ENCODE data around the gene ATP2B2. TPM values are rescaled to one million over a fixed set of nuclear protein-coding genes. Genes with fewer than 3 reads are reported as not detected.
A peak's percentile ranks its signal among the peaks of the same experiment; 100 is the strongest.

ATP2B2 gene
- polyA plus RNA-seq, 3 donors: 0.41 to 0.74 (median 0.48) TPM

DNA sequence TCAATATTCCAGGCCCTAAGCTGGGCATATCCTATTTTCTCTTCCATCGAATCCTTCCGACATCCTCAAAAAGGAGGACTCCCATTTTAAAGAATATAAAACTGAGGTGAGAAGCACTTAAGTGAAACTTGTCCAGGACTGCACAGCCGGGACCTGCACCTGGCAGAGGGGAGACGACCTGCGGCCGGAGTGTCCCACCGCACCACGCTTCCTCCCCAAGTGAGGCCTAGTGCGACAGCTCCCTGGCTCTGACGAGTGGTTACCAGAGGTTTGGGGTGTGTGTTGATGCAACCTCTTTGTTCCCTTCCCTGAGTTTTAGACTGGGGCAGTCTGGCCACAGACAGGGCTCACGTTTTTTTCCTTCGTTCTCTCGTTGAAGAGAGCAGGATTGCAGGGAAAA is 24.9 kb upstream of the ATP2B2 start:
- no peak for DNase-seq

DNA sequence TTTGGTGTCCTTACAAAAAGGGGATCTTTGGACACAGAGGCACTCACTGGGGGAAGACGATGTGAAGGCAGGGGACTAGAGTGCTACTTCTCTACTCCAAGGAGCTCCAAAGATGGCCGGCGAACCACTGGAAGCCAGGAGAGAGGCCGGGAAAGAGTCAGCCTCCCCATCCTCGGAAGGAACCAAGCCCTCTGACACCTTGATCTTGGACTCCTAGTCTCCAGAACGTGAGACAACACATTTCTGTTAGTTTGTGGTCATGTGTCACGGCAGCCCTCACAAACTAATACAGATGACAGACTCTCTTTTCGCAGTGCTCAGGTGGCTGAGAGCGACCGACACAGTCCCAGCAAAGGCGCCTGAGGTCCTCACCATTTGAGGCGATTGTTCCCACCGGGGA is 24.4 kb upstream of the ATP2B2 start:
- no peak for DNase-seq

DNA sequence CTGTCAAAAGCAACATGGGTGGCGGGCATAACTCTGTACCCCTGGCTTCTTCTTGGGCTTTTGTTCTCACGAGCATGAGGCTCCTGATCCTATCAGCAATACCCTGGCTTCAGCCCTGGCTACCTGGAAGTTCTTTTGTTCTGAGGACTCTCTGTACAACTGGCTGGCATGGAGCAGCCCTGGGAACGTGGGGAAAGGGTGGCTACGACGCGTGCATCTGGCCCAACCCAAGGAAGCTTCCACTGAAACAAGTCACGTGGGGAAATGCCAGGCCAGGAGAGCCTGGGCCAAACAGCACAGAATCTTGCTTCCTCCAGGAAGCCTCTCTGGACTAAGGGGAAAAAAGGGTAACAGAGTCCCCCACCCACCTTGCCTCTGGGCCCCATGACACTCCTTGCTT is 22.7 kb upstream of the ATP2B2 start:
- no peak for DNase-seq

DNA sequence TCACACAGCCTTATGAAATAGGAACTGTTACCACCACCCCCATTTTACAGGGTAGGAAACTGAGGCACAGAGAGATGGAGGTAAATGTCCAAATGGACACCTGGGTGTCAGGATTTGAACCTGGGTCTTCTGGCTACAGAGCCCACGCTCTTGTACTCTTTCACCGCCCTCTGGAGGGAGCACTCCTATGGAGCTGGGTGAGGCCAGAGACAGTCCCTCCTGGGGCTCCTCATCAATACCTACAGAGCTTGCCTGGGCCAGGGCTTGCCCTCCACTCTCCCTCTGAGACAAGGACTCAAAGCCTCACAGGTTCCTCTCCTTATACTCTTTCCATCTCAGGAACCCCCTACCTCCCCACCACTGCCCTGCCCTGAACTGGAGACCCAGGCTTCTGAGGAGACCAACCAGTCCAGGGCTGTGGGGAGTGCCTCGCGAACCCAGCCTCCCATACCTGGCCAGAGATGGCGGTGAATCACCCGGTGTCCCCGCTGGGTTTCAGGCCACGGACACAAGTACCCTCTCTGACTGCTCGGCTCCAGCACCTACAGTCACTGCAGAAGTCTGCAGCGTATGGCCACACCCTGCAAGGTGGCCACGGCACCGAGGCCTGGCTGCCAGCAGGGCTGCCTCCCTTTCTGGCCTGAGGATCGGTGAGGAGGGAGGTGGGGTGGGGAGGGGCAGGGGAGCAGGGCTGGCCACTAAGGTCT is 22.1 kb upstream of the ATP2B2 start:
- DNase-seq: no peak

DNA sequence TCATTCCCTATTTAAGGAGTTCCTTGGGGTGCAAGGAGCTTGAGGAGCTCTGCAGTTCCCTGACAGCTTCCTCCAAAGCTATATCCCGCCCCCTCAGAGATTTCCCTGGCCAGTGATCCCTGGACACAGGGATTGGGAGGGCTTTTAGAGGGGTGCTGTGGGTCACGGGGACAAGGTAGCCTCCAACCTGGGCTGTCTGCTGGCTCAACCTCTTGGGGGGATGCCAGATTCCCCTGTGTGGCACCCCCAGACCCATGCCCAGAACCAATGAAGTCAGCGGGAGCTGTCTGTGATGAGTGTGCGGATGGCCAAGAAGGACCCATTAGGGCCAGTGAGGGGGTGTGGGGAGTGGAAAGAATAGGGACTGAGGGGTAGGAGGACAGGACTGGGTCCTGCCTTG is 21.0 kb upstream of the ATP2B2 start:
- DNase-seq: no peak

DNA sequence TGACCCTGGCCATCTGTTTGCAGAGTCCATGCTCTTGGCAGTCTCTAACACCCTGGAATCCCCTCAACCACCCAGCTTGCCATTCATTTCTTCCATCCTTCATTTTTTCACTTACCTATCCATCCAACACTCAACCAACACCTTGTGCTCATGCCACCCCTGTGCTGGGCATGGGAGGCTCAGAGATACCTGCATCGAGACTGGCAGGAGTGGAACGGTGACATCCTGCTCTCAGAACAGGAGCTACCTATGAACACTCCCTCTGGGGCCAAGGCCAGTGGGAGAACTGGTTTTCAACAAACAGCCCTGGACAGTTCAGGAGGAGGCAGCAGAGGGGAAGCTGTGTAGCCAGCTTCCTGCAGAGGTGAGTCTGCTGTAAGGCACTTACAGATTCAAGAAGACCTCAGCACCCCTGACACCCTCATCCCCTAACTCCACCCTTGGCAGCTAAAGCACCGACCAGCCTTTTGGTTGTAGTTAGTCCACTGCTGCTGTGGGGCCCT is 19.5 kb upstream of the ATP2B2 start:
- no peak for DNase-seq

DNA sequence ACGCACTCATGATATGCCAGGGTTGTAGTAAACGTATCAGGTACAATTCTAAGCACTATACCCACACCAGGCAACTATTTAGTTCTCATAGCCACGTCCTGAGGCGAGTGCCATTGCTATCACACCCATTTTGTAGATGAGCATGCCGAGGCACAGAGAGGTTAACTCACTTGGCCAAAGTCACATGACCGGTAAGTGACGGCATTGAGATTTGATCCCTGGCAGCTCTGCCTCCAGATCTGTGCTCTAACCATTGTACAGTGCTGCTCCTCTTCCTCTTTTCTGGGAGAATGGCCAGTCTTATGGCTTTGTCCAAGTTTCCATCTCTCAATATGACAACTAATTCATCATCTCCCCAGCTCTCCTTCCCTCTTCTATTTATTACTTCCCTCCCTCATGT is 18.9 kb upstream of the ATP2B2 start:
- no peak for DNase-seq

DNA sequence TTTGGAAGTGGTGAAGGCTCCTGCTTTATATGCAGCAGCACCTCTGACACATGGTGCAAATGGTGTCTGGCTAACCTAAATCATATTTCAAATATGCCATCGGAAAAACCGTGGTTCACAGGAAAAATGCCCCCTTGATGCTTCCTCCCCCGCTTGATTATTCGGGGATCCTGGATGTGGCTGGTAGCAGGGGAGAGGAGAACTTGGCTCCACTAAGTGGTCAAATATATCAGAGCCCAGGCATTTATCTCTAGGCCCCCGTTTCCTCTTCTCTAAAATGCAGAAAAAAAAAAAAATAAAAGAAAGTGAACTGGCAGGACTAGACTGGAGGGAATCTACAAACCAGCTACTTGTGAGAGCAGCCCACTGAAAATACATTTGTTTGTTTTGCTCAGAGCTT is 18.2 kb upstream of the ATP2B2 start:
- DNase-seq: no peak

DNA sequence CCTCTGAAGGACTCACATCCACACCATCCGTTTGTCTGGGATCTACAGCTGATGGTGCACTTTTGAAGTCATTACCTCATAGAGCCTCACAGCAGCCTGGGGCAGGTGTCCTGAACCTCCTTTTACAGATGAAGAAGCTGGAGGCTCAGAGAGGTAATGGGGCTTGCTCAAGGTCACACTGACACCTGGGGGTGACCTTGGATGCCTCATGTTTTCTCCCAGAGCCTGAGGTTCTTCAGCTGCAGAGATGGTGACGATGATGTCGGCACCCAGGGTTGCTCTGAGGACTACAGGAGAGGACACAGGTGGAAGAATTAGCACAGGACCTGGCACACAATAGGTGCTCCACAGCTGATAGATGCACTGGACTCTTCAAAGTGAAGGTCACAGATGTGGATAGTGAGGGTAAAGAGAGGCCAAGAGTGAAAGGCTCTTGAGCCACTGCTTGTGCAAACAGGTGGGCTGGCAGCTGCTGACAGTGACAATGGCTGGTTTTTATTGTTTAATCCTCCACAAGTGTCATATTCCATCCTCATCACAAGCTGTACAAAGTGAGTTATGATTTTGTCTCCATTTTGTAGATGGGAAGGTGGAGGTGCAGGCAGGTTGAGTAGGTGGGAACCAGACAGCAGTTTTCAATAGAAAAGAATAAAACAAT is 17.4 kb upstream of the ATP2B2 start:
- no peak for DNase-seq

DNA sequence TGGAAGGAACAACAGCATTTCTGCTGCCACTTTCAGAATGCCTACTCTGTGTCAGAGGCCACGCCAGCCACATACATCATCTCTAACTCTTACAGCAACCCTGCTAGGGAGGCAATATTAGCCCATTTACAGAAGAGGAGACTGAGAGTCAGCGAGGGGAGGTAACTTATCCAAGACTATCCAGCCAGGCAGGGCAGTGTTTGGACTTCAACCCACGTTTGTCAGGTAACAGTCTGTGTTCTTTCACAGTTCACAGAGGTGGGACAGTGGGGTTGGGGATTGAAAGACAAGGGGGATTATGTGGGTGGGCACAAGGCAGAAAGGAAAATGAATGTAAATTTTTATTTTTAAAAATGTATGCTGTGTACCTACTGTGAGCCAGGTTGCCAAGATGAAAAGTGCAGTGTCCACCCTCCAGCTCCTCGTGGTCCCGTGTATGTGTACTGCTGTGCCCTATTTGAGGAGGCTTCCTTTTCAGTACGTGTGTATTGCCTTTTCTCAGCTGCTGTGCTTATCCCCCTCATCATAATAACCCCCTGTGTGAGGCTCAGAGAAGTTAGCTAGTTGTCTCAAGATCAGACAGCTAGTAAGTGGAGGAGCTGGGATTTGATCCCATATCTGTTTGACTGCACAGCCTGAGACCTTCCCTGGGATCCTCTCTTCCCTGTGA is 16.5 kb upstream of the ATP2B2 start:
- no peak for DNase-seq

DNA sequence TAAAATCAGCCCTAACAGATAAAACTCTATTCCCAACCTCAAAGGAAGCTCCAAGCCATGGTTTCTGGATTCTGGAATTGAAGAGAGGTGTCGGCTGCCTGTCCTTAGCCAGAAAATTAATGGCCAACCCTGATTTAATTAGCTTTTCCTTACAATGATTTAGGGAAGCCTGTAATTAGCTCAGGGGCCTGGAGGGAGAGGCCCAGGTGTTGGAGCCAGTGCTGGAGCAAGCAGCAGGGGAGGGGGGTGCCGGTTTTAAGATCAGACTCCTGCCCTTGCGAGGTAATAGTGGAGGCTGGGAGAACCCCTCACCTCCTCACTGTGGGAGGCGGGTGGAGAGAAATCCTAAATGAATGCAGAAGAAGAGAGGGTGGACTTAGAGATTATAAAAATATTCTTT is 14.7 kb upstream of the ATP2B2 start:
- DNase-seq: peak; percentile 4

DNA sequence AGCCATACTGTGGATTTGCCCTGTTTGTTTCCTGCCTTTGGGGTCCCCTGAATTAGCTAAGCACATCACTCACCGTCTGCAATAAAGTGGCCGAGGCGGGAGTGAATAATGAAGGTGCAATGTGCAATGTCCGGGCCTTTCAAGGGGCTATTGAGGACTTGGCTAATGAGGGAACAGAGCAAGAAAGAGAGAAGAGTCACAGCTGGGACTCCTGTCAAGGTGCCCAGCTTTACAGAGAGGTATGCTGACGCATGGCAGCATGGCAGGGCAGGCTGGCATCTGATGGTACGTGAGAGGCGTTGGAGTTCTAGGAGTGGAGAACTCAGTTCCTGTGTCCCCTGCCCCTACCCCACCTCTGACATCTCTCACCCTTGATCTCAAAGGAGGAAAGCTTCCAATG is 13.8 kb upstream of the ATP2B2 start:
- DNase-seq: no peak

DNA sequence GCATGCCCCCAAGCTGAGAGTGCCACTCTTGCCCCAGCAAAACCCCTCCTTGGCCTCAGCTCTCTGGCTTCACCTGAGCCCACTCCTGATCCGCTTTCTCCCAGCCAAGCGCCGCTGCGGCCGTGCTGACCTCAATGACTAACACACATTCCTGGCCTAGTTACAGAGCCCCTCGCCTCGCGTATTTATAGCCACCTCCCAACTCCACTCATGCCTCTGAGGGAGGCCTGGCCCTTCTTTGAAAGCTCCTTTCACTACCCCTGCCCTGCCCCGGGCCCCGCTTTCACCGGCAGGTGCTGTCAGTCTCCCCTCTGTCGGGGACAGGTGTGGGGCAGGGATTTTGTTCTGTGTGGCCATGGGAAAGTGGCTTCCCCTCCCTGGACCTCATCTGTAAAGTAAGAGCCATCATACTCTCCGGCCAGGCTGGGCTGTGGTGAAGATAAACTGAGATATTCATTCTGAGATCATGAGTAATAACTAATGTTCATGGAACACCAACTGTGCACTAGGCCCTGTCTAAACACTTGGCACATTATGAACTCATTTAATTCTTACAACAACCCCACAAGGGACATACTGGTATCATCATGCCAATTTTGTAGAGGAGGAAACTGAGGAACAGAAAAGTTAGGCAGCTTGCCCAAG is 13.2 kb upstream of the ATP2B2 start:
- no peak for DNase-seq

DNA sequence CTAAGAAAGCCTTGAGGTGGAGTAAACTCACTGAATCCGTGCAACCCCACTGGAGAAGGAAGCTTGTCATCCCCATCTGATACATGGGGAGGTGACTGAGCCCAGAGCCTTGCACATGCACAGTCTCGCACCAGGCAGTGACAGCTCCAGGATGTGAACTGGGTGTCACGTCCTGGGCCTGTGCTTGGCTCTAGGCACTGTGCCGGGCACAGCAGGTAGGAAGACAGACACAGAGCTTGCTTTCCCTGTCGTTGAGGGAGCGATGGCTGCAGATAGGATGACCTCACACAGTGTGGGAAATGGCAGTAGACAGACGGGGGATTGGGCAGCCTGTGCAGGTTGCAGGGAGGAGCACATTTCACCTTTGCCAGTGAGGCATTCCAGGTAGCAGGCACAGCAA is 12.2 kb upstream of the ATP2B2 start:
- DNase-seq: no peak

DNA sequence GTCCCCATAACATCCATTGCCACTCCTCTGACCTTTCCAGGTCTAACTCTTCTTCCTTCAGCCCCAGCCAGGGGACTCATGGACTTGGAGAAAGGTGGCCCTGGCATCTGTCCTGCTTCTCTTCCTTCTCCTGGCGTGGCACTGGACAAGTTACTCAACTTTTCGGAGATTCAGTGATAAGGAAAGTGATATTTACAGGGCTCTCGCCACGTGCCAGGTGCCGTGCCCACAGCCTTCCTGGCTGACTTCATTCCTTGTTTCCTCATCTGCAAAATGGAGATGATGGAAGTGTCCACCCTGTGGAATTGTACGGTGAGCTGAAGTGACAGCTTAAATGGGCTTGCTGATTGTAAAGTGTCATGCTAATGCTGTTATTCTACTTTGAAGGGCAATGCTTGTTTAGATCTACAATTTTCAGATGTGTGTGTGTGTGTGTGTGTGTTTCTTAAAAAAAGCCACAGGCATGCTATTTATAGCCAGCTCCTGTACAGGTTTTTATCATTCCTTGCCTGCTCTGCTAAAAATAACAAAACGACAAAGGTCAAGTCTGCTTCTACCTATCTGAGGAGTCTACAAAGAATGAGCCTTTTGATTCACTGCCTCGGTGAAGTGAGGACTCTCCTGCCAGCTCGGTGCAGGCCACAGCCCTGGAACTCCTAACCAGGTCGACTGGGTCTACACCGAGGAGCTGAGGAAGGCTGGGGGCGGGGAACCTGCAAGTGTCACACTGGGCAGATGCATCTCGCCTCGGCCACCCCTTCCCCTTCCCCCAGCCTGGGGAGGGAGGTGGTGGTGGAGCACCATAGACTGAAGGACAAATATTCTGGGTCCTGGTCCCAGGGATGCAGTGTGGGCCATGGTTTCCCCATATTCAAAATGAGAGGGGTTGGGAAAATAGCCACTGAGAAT is 11.4 kb upstream of the ATP2B2 start:
- no peak for DNase-seq

DNA sequence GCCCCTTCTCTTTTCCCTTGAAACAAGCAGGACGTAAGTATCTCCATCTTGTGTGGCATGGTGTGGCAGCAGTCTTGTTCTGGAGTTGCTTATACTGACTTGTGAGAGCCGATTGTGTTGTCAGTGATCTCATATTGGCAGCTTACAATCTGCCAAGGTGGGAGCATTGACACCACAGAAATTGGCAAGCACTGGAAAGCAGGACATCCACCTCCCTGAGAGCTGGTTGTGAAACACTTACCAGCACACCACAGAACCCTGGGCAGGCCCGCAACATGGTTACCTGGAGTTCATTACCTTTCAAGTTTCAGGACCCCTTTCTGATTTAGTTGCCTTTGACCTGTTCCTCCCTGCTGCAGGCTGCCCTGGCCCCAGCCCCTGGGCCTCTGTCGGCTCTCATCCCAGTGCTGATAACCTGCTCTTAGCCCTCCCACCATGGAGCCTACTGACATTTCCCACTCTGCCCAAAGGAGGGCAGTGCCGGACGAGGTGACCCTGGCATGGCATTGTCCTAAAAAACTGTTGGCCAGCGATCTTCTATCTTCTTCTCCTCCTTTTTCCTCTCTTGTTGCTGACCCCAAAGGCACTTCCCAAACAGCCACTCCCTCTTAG is 10.6 kb upstream of the ATP2B2 start:
- DNase-seq: no peak

DNA sequence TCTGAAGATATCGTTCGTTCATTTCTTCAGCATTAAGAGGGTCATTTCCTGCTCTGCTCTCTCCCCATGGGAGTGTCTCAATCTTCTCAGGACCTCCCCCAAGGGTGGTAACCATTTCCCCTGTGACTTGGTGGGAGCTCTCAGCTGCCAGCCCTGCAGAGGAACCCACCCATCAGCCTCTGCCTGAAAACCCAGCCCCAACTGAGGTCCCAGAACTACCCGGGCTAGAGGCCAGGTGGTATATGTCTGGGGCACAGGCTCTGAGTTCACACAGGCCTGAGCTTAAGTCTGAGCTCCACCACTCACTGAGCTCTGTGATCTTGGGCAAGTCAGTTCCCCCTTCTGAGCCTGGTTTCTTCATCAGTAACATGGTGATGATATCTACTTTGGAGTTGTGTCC is 10.0 kb upstream of the ATP2B2 start:
- DNase-seq: no peak

DNA sequence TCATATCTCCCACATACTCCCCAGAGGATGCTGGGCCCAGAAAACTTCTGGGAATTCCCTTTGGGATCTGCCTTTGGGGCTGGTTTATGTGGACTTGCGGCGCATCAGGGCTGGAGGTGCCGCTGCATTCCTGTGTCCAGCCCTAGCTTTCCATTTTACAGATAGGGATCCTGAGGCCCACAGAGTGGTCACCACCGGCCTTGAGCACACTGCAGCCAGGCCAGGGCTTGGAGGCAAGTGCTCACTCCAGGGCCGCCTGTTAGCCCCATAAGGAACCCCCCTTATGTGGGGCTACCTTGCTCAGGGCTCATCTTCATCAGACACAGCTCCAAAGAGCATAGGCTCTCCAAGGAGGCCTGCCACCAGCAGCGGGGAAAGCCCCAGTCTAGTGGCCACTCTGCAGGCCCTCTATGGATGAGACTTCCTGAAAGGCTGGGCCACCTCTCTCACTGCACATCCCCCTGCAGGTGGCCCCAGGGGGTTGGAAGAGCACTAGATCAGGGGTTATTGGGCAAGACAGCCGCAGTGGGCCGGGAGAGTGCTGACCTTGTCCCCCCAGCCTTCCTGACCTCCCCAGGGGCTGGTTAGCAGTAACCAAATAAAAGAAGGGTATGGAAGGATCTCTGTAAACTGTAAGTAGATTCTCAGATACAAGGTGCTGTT is 9.2 kb upstream of the ATP2B2 start:
- no peak for DNase-seq

DNA sequence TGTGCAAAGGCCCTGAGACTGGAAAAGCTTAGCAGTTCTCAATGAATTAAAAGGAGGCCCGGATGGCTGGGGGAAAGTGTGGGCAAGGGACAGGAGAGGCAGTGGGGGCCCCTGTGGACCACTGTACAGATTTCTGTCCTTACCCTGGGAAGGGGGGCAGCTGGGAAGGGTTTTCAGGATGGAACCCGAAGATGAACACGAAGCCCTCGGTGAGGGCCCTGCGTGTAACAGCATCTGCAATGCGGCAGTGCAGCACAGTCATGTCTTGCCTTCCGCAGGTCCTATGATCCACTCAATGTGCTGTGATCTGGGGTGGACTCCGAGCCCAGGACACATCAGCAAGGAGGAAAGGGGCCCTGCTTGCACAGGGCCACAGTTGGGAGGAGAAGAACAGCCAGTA is 7.9 kb upstream of the ATP2B2 start:
- no peak for DNase-seq

DNA sequence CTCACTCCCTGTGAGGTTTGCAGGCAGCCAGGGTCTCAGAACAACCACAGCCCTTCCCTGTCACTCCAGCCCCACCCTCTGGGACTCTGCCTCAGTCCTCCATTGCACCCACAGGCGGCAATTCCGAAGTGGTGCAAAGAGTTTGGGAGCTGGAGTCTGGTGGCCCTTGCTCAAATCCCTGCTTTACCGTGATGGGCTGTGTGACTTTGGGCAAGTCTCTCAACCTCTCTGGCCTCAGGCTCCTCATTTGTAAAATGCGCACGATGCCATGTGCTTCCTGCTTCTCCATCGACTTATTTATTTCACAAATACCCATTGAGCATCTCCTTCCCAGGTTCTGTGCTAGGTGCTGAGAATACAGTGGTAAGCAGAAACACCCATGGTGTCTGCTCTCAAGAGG is 7.3 kb upstream of the ATP2B2 start:
- no peak for DNase-seq
